GM23338 (cell line): ENCODE results near the gene FABP6.

Source experiments
- CREB1 ChIP-seq: fragments of 250-450 bp; sonication (Bioruptor Pico); IDR thresholded peaks from 2 replicates; pipeline ENCODE4 v1.5.0; 2020; ENCODE audit warnings: low read depth, mild to moderate bottlenecking, moderate library complexity
- CTCF ChIP-seq, 2 experiments: fragments of 200-600 bp in 1 of 2; sonication (generic) in 1 of 2; conservative IDR thresholded peaks; 2 replicates each; pipeline versions ENCODE4 v1.5.1 to v1.6.1; 2016 to 2017; ENCODE audit warnings: antibody characterized with exemption in 2 of 2, low read depth in 2 of 2, mild to moderate bottlenecking in 2 of 2, moderate library complexity in 1 of 2
- ETS1 ChIP-seq: IDR thresholded peaks from 2 replicates; pipeline ENCODE4 v1.6.1; 2016; ENCODE audit warnings: antibody characterized with exemption
- EZH2 ChIP-seq: fragments of 200-600 bp; sonication (generic); IDR thresholded peaks from one replicate; pipeline ENCODE4 v1.8.0; 2017; ENCODE audit warnings: antibody characterized with exemption, mild to moderate bottlenecking, low read depth; ENCODE audit not compliant: unreplicated experiment
- EZH2phosphoT487 ChIP-seq: fragments of 200-600 bp; sonication (generic); IDR thresholded peaks from one replicate; pipeline ENCODE4 v1.8.1; 2018; ENCODE audit warnings: antibody characterized with exemption; ENCODE audit not compliant: unreplicated experiment
- JUNB ChIP-seq: IDR thresholded peaks from one replicate; pipeline ENCODE4 v1.6.1; 2016; ENCODE audit warnings: antibody characterized with exemption; ENCODE audit not compliant: unreplicated experiment
- POLR2AphosphoS5 ChIP-seq: IDR thresholded peaks from 2 replicates; pipeline ENCODE4 v1.6.1; 2016; ENCODE audit warnings: antibody characterized with exemption, low read depth
- REST ChIP-seq: IDR thresholded peaks from one replicate; pipeline ENCODE4 v1.6.1; 2018; ENCODE audit warnings: antibody characterized with exemption; ENCODE audit not compliant: unreplicated experiment
- STAT1 ChIP-seq: IDR thresholded peaks from one replicate; pipeline ENCODE4 v1.6.1; 2016; ENCODE audit warnings: antibody characterized with exemption; ENCODE audit not compliant: unreplicated experiment
- ZNF114 ChIP-seq: fragments of 250-450 bp; sonication (Bioruptor Pico); IDR thresholded peaks from 2 replicates; pipeline ENCODE4 v1.5.0; 2020; ENCODE audit warnings: mild to moderate bottlenecking, moderate library complexity

- TF ChIP-seq CTCF (conservative IDR thresholded peaks at IDR 0.05; ENCODE audit: low read depth in 2 of 2) (no peak), EZH2 (no peak), JUNB (no peak), REST (no peak), EZH2phosphoT487 (no peak), POLR2AphosphoS5 (no peak), ETS1 (no peak), ZNF114 (CRISPR knock-in tag) (no peak), CREB1 (CRISPR knock-in tag) (no peak), STAT1 (no peak)
Measured at GRCh38 chr5:160281275-160281674, 52.0 kb downstream of the FABP6 start.
